Inflammatory macrophage treated with lipopolysaccharide for 1 hour (primary cell): Measurements from ENCODE around the gene NEO1.

Experiments
- DNase-seq, 2 donors: peaks; one replicate each; pipeline ENCODE4 v3.0.0-alpha.2; 2020 to 2022

Gene NEO1

GRCh38 chr15:73227433-73228056 lies 175.3 kb downstream of the NEO1 start:
- DNase-seq: no peak

DNA sequence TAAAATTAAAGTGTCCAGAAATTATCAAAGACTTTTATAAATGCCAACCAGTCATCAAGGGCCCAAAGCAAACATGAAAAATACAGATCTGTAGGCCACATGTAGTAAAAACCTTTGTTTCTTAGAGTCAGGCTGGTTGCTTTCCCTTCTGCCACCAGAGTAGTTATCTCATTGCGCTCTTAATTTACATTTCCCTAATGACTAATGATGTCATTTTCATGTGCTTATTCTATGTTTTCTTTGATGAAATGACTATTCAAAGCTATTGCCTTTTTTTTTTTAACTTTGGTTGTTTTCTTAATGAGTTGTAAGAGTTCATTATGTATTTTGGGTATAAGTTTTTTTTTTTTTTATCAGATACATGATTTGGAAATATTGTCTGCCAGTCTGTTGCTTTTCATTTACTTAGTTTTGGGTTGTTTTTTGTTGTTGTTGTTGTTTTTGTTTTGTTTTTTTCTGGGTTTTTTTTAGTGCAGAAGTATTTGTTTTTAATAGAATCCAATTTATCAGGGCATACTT lies 175.9 kb downstream of the NEO1 start:
- no peak for DNase-seq

DNA sequence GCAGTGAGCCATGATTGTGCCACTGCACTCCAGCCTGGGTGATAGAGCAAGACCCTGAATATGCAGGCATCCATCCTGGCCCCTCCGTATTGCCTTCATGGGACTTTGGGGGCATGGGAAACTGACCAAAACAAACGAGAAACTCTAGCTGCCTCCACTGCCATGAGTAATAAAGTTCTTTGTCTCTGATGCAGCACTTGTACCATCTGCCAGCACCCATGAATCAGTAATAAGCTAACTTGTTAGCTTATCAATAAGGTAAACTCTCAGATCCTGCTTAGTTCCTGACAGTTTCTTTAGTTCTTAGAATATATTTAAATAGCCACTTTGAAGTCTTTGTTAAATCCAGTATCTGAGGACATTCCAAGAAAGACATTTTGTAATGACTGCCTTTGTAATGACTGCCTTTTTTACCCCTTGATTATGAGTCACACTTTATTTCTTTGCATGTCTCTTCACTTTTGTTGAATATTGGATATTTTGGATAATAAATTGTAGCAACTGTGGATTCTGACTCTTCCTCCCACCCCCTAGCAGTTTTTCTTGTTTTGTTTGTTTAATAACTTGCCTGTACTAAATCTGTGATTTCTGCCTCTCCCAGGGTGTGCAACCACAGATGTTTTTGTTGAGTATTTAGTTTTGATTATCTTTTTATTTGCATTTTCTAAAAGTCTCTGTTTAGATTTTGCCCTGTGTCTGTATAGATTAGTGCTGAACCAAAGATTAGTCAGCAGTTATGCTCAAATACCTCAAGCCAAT lies 179.6 kb downstream of the NEO1 start:
- no peak for DNase-seq

- DNase-seq: no peak
Observed at GRCh38 chr15:73232776-73233175, 180.5 kb downstream of the NEO1 start.

DNA sequence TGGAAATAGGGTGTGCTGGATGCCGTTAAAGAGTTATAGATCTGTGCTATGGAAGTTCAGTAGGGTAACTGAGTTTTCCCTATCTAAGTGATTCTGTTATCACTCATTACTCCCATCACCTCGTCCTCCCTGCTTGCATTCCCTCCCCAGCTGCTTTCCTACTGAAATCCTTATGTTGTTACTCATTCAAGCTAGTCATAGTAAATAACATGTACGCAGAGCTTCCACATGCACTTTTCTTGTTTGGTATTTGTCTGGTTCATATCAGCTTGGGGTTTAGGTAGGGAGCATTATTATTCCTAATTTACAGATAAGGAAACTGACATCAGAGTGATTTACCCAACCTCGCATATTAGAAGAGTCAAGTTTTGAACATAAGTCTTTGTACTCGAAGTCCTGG lies 181.4 kb downstream of the NEO1 start:
- DNase-seq: no peak

DNA sequence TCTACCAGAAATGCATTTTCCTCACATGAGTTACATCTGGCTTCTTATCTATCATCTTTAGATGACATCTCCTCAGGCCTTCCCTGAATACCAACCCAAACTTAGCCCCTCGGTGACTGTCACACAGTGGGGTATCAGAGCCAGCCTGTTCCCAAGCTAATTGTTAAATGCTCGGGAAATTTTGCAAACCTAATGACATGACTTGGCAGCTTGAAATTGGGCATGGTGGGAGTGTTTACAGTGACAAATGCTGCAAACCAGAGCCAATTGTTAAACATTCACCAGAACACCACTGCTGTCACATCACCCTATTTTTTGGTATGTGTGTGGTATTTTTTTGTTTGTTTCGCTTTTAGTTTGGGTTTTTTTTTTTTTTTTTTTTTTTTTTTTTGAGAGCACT lies 185.6 kb downstream of the NEO1 start:
- DNase-seq: no peak

DNA sequence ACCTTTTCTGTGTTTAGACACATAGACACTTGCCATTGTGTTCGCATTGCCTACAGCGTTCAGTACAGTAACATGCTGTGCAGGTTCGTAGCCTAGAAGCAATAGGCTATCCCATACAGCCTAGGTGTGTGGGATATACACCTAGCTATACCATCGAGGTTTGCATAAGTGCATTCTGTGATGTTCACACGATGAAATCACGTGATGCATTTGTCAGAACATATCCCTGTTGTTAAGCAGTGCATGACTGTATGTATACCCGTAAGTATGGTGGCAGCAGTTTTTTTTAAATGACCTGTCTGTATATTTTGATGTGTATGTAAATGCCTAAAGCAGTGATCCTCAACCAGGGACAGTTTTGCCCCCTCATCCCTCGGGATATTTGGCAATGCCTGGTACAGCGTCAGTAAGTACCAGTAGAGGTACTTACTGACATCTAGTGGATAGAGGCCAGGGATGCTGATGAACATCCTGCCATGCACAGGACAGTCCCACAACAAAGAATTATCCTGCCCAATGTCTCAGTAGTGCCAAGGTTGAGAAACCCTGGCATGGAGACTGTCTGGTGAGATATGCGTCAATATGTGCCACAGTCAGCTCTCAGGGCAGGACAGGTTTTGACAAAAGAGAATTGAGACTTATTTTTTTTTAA lies 187.4 kb downstream of the NEO1 start:
- no peak for DNase-seq

GRCh38 chr15:73240866-73241499 lies 188.7 kb downstream of the NEO1 start:
- peak; percentile 26 to 87 for DNase-seq

GRCh38 chr15:73244333-73244732 lies 192.1 kb downstream of the NEO1 start:
- no peak for DNase-seq

DNA sequence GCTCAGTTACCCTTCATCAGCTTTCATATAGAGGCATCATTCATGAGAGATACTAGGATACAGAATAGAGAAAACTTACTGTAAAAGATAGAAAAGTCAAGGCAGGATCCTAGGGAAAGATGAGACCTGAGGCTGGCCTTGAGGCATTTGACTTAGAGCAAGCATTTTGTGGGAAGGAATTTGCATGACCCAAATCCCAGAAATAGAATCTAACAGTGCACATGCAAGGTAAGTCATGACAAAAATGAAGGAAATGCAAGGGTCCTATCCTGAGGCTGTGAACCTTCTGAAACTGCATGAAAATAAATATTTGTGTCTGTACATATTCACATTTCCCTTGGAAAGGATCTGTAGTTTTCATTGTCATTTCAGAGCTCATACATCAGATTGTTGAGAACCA lies 194.2 kb downstream of the NEO1 start:
- no peak for DNase-seq

DNA sequence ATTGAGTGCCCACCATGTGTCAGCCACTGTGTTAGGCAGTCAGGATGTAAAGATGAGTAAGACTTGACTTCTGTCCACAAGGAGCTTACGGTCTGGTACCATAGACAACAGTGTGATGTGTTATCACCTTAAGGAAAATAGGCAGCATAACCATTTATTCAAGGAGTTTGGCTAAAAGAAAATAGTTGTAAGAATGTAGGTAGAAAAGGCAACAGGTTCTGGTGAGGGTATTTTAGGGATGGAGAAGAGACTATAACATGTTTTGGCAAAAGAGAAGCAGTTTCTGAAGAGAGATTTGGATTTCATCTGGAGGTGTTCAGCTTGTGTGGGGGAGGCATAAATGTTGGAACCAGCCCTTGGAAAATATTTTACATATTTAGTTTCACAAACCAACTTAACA lies 194.6 kb downstream of the NEO1 start:
- DNase-seq: no peak

GRCh38 chr15:73247331-73247730 lies 195.1 kb downstream of the NEO1 start:
- no peak for DNase-seq

DNA sequence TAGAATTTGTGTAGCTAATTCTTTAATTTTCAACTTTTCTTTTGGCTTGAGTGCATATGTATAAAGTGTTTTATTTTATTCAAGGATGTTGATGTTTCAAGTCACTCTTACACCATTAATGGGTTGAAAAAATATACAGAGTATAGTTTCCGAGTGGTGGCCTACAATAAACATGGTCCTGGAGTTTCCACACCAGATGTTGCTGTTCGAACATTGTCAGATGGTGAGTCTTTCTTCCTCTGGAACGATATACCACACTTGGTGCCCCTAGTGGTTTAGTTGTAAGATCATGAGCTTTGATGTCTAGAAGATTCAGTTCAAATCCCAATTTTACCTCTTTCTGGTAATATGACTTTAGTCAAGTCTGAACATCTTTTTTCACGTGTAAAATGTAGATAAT lies 197.2 kb downstream of the NEO1 start:
- DNase-seq: no peak

- no peak for DNase-seq
Observed at GRCh38 chr15:73254598-73254997, 202.3 kb downstream of the NEO1 start.

DNA sequence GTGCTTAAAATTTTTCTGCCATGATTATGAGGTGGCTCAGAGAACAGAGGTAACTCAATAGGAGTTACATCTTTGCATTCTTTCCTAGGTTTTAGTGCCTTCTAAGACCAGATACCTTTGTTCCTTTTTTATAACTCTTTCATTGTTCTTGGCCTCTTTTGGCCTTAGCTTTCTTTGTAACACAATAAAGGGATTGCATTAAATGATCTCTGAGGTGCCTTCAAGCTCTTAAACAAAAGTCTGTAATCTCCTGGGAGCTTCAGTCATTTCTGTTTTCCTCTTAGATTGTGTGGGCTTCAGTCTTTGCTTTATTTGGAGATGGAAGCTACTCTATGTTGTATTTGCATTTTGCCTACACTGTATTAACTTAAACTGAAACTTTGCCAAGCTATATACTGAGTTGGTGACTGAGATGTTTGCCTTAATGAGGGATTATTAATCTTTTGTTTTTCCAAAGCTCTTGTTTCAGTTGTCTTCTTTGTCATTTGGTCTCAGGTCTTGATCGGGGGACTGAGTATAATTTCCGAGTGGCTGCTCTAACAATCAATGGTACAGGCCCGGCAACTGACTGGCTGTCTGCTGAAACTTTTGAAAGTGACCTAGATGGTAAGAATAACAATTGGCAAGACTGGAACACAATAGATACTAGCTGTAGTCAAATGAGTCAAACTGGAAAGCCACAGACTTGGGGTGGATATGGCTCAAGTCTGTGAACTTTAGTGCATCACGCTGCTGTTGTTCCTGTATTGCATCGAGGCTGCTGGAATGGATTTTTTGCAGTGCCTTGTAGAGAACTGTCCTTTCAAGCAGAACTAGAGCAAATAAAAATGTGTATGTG lies 206.2 kb downstream of the NEO1 start:
- DNase-seq: no peak

DNA sequence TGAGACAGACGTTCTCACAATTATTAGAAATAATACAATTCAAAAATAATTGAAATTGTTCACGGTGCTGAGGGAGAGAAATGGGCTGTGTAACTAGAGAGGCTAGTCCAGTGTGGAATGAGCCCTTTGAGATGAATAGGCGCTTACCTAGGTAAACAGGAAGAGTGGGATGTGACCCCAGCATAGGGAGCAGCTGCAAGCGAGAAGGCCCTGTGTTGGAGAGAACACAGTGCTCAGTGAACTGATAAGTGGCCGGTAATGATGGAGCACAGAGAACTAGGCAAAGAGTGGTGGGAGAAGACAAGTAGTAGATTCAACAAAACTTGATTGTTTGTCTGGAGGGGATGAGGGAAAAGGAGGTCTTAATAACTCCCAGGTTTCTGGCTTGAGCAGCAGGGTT lies 212.6 kb downstream of the NEO1 start:
- DNase-seq: no peak

GRCh38 chr15:73265536-73266153 lies 213.4 kb downstream of the NEO1 start:
- DNase-seq: peak; percentile 23 to 52

DNA sequence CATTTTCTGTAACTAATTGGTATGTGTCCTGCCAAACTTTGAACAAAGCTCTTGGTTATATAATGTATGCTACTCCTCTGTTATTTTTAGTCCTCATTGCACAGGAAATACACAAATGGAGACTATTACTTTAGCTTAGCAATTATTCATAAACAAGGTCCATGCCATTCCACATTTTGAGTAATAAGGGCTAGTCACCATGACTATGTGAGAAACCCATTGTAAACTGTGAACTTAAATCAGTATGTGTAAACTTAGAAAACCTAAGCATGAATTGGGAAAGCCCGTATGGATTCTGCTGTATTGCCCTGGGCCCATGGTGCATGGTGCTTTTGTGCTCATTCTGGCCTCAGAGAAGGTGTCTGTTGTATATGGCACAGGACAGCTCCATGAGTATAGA lies 216.2 kb downstream of the NEO1 start:
- DNase-seq: no peak

- DNase-seq: no peak
Observed at GRCh38 chr15:73270366-73271097, 218.3 kb downstream of the NEO1 start.

DNA sequence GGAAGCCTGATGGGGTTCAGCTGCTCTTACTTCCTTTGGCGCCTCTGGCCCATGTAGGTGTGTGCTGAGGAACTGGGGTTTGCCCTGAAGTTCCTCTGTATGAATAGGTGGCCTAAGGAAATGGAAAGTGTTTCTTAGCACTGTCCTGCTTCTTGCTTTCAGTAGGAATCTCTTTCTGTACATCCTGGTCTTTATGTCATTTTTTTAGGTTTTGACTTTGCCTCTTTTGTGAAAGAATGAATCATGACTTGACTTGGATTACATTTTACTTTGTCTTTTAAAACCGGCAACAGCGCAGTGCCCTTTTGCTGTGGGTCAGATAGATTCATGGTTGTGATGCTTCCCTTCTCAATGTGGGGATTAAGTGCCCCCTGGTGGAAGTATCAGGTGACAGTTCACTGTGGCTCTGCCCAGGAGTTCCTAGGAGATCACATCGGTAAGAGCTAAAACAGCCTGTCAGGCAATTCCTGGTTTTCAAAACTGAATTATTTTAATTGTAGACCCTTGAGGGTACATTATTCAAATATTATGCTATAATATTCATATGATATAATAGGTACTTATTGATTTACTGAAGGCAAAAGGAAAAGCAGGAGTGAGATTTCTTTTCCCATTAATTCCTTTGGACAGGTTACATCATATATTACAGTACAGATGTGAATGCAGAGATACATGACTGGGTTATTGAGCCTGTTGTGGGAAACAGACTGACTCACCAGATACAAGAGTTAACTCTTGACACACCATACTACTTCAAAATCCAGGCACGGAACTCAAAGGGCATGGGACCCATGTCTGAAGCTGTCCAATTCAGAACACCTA lies 221.1 kb downstream of the NEO1 start:
- peak; percentile 16 to 77 for DNase-seq
